ENCODE data around the gene DRAM2.
"Not testable (repeated sequence)": the region's sequence is repeated elsewhere in the genome, so short reads cannot be mapped to it uniquely, and the experiment has no call there.

DRAM2 gene

GRCh38 chr1:111142356-111142975, 2.6 kb upstream of the DRAM2 start:
- DNase-seq (ENCODE audit: low spot score): peak; percentile 6

- DNase-seq (ENCODE audit: low spot score): no peak
These were observed 1.6 kb upstream of the DRAM2 start for GRCh38 chr1:111141245-111142220.

GRCh38 chr1:111140680-111140967, 731 bp upstream of the DRAM2 start:
- DNase-seq (ENCODE audit: low spot score): peak; percentile 73

- peak; percentile 75 for DNase-seq (ENCODE audit: low spot score)
These were observed 453 bp downstream of the DRAM2 start for GRCh38 chr1:111139324-111139955.

GRCh38 chr1:111133866-111134265, 6.0 kb downstream of the DRAM2 start:
- no peak for DNase-seq (ENCODE audit: low spot score)

DNA sequence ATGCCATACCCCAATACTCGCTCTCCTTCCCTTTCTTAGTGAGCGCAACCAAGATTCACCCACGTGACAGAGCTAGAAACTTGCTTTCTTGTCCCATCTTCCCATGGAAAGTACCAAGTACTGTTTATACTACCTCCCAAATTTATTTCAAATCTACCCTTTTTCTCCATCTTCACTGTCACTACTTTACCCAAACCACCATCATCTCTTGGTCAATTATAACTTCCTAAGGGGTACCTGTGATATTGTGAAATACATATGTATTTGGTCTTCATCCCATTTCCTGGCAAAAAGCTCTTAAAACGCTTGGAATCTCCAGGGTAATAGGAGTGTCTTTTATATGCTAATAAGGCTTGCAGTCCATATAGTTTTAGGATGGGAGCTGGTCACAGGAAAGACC, 8.2 kb downstream of the DRAM2 start:
- no peak for DNase-seq (ENCODE audit: low spot score)

DNA sequence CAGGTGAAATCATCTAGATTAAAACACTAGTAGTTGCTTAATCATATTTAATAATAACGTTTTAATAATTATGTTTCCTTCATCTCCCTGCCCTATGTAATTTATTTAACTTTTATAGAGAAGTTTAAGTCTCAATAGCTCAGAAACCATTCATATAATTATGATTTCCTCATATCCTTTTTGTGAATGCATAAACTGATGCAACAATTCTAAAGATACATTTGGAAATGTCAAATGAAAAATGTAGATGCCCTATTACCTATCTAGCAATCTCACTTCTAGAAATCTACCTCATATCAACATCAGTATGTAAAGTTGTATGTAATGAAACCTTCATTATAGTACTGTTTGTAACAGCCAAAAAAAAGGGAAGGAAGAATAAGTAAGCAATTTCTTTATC, 10.5 kb downstream of the DRAM2 start:
- DNase-seq (ENCODE audit: low spot score): no peak

- no peak for DNase-seq (ENCODE audit: low spot score)
These were observed 11.8 kb downstream of the DRAM2 start for GRCh38 chr1:111127923-111128643.

- DNase-seq (ENCODE audit: low spot score): no peak
These were observed 13.5 kb downstream of the DRAM2 start for GRCh38 chr1:111126354-111126753.

GRCh38 chr1:111116496-111116895, 23.4 kb downstream of the DRAM2 start:
- DNase-seq (ENCODE audit: low spot score): no peak

DNA sequence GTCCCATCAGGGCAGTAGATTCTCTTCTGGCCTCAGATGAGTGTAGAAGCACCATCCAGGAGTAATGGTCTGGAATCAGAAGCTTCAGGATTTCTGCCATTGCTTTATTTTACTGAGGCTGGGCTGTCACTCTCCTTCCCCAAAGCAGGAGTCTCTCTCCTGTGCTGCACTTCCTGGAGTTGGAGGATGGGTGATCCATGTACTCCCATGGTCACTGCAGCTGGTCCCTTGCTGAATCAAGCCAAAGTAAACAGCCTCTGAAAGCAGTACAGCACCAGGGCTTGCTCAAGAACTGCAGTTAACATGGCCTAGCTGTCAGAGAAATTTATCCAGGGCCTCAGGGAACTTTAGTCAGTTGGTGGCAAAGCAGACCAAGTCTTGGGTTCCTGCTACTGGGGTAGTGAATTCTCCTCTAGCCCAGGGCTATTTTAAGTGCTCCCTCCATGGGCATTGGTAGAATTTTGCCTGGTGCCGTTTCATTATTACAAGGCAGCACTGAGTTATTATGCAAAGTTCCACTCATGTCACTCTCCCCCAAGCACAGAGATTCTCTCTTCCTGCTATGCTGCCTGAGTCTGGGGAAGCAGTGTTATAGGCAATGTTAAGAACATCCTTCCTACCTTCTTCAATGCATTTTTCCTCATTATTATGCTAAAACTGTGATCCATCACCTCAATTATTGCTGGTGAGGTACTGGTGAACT, 29.5 kb downstream of the DRAM2 start:
- peak; percentile 2 for DNase-seq (ENCODE audit: low spot score)

- DNase-seq (ENCODE audit: low spot score): no peak
These were observed 34.9 kb downstream of the DRAM2 start for GRCh38 chr1:111104981-111105380.

DNA sequence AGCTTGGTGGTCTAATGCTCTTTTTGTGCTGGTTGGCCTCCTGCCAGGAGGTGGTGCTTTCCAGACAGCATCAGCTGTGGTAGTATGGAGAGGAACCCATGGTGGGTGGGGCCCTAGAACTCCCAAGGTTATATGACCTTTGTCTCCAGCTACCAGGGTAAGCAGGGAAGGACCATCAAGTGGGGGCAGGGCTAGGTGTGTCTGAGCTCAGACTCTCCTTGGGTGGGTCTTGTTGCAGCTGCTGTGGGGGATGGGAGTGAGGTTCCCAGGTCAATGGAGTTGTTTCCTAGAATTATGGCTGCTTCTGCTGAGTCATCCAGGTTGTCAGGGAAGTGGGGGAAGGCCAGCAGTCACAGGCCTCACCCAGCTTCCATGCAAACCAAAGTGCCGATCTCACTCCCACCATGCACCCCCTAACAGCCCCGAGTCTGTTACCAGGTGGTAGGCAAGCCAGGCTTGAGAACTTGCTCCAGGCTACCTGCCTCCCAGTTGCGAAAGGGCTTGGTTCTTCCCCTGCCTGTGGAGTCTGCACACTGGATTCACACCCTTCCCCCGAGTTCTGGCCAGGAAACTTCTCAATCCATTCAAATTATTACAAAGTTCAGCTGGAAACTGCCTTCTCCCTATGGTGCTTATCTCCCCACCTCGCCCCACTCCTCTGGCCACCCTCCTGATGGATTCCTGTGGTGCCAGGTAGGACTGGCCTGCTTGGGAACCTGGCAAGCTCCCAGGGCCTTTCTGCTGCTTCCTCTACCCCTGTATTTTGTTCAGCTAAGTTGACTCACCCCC, 37.8 kb downstream of the DRAM2 start:
- DNase-seq (ENCODE audit: low spot score): peak; percentile 33

DNA sequence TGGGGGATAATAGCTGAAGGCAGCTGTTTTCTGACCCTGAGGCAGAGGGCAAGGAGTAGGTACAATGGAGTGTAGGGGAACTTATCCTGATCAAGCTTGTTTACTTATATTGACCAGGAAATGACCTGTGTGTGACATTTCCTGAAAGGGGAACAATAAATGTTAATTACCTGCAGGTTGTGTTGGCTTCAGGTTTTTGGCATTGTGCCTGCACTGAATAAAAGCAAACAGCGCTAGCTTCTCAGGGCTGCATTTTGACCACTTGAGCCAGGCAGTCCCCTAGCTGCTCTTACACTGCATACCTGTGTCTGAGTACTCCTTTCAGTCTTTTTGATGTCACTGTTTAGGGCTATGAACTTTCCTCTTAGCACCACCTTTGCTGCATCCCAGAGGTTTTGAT, 40.6 kb downstream of the DRAM2 start:
- DNase-seq (ENCODE audit: low spot score): peak; percentile 2

- DNase-seq (ENCODE audit: low spot score): peak; percentile 55
These were observed 42.4 kb downstream of the DRAM2 start for GRCh38 chr1:111097356-111098099.

- not testable (repeated sequence) for DNase-seq (ENCODE audit: low spot score)
These were observed 44.5 kb downstream of the DRAM2 start for GRCh38 chr1:111095421-111095820.

DNA sequence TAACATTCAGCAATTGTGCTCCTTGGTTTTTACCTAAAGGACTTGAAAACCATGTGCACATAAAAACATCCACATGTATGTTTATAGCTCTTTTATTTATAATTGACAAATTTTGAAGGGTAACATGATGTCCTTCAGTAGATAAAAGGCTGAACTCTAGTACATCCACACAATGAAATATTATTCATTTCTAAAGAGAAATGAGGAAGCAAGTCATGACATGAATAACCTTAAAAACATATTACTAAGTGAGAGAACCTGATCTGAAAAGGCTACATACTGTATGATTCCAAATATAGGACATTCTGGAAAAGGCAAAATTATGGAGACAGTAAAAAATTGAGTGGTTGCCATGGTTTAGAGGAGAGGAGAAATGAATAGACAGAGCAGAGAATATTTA, 50.3 kb downstream of the DRAM2 start:
- no peak for DNase-seq (ENCODE audit: low spot score)

GRCh38 chr1:111085676-111086075, 54.2 kb downstream of the DRAM2 start:
- DNase-seq (ENCODE audit: low spot score): no peak

- no peak for DNase-seq (ENCODE audit: low spot score)
These were observed 54.9 kb downstream of the DRAM2 start for GRCh38 chr1:111084999-111085398.
